ENCODE results near the gene TMEM130. TPM values are rescaled to one million over a fixed set of nuclear protein-coding genes. Genes with fewer than 3 reads are reported as not detected.

Gene TMEM130
- total RNA-seq, 2 experiments from 2014 or later: 0.39 TPM; not detected in 1

DNA sequence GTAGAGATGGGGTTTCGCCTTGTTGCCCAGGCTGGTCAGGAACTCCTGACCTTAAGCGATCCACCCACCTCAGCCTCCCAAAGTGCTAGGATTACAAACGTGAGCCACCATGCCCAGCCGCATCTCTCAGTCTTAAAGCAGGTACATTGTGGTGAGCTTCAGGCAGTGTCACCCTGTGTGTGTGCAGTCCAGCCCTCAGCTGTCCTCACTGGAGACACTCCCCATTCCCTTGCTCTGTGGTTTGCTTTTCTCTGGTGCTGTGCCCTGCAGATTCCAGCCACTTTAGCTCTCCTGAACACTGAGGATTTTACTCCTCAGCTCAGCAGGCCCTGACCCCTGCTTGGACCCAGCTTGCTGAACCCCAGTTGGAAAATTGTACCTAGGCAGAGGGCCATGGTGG lies 14.6 kb upstream of the TMEM130 start:
- Histone ChIP-seq H3K9me3 (ENCODE audit: control insufficient read depth in 1 of 2, insufficient read depth in 1 of 2, low read length in 2 of 2) (no peaks in the 10 kb centered on the region), H3K4me1 (ENCODE audit: insufficient read depth, low read length) (peaks cover 21% of the 10 kb centered on the region), H3K27ac (ENCODE audit: low read depth in 1 of 2, low read length in 2 of 2) (no peak overlapping the region), H3K27me3 (ENCODE audit: control insufficient read depth in 1 of 2, insufficient read depth in 2 of 2, low read length in 2 of 2) (no peaks in the 10 kb centered on the region), H3K4me3 (ENCODE audit: low read length) (no peak overlapping the region), H3K36me3 (ENCODE audit: insufficient read depth, low read length) (peaks cover 74% of the 10 kb centered on the region)
- intact Hi-C loops (cut with DNase I, micrococcal nuclease): loop anchor here in 1 of 2 experiments (5.0 to 10.0 kb wide), 2 partner anchors 440 to 777 kb away; partner anchors contain the start of genes ARPC1A and LMTK2
- no peak overlapping the region for H3K4me3 Mint-ChIP-seq
- no peaks in the 10 kb centered on the region for H3K9me3 Mint-ChIP-seq
- ATAC-seq (ENCODE audit: poor library complexity): no peak
- peaks cover 40% of the 10 kb centered on the region for H3K4me1 Mint-ChIP-seq (ENCODE audit: low read depth)
- ChIA-PET CTCF (no interaction called here), POLR2A (interaction anchor here (0.6 kb wide), 1 partner anchor 18 kb away, joined by 3 read pairs; no protein-coding TSS in a partner anchor)
- peaks cover 85% of the 10 kb centered on the region for H3K36me3 Mint-ChIP-seq (ENCODE audit: low read depth)
- no peak for TF ChIP-seq CTCF (IDR thresholded peaks at IDR 0.05)
- H3K27me3 Mint-ChIP-seq: no peaks in the 10 kb centered on the region
- no peak overlapping the region for H3K27ac Mint-ChIP-seq
- no peak for DNase-seq

DNA sequence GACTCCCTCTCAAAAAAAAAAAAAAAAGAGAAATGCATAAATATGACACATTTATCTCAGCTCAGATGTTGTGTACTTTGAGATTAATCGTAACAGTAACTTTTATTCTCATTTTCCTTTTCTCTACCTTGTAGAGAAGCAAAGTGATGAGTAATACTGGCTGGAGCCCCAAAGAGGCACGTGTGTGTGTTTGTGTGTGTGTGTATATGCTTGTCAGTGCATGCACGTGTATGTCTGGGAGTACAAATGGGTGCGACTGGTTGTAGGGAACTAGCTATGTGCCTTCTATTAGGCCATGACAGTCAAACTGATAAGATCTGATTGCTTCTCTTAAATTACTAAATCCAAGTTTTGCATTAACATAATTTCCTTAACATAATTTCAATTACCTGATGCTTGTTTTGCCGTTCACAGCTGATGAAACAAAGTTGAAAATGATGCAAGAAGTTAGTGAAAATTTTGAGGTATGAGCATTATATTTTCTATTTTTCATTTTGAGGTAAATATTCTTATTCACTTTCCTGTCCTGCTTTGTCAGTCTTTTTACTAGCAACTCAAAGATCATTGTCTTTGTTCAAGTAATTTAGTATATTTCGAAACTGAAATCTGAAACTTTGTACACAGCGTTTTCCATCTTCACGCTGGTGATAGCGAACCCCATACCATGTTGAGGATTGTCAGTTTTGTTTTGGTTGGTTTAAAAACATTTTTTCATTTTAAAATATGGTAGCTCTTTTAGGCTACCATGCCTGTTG lies 11.9 kb upstream of the TMEM130 start:
- peaks cover 65% of the 10 kb centered on the region for H3K36me3 Mint-ChIP-seq (ENCODE audit: low read depth)
- ChIA-PET POLR2A (interaction anchor here (0.5 kb wide), 1 partner anchor 30 kb away, joined by 5 read pairs; no protein-coding TSS in a partner anchor), CTCF (no interaction called here)
- DNase-seq (peak in 1 of 14 experiments; percentile 7), ATAC-seq (ENCODE audit: poor library complexity) (no peak)
- Histone ChIP-seq H3K36me3 (ENCODE audit: insufficient read depth, low read length) (peaks cover 51% of the 10 kb centered on the region), H3K9me3 (ENCODE audit: control insufficient read depth in 1 of 2, insufficient read depth in 1 of 2, low read length in 2 of 2) (no peaks in the 10 kb centered on the region), H3K4me1 (ENCODE audit: insufficient read depth, low read length) (peaks cover 31% of the 10 kb centered on the region), H3K4me3 (ENCODE audit: low read length) (no peak overlapping the region), H3K27me3 (ENCODE audit: control insufficient read depth in 1 of 2, insufficient read depth in 2 of 2, low read length in 2 of 2) (no peaks in the 10 kb centered on the region), H3K27ac (ENCODE audit: low read depth in 1 of 2, low read length in 2 of 2) (no peak overlapping the region)
- peak overlapping the region; percentile 76 for H3K27ac Mint-ChIP-seq
- H3K27me3 Mint-ChIP-seq: no peaks in the 10 kb centered on the region
- peaks cover 37% of the 10 kb centered on the region for H3K4me1 Mint-ChIP-seq (ENCODE audit: low read depth)
- H3K9me3 Mint-ChIP-seq: no peaks in the 10 kb centered on the region
- TF ChIP-seq CTCF (IDR thresholded peaks at IDR 0.05): no peak
- H3K4me3 Mint-ChIP-seq: peak overlapping the region; percentile 68
- intact Hi-C loops (cut with DNase I, micrococcal nuclease): loop anchor here in 1 of 2 experiments (2.0 to 10.0 kb wide), 3 partner anchors 261 to 774 kb away; partner anchors contain the start of genes ARPC1A and LMTK2

- no peaks in the 10 kb centered on the region for H3K9me3 Mint-ChIP-seq
- ATAC-seq (ENCODE audit: poor library complexity) (no peak), DNase-seq (no peak)
- H3K36me3 ChIP-seq (ENCODE audit: insufficient read depth, low read length): peaks cover 44% of the 10 kb centered on the region
- peaks cover 54% of the 10 kb centered on the region for H3K36me3 Mint-ChIP-seq (ENCODE audit: low read depth)
- H3K4me1 Mint-ChIP-seq (ENCODE audit: low read depth): peaks cover 37% of the 10 kb centered on the region
- H3K27ac ChIP-seq (ENCODE audit: low read depth in 1 of 2, low read length in 2 of 2): peak overlapping the region; percentile 29 to 87
- H3K4me3 ChIP-seq (ENCODE audit: low read length): peak overlapping the region; percentile 97
- no peak for TF ChIP-seq CTCF (IDR thresholded peaks at IDR 0.05)
- POLR2A ChIA-PET: interaction anchor here (0.8 to 2.2 kb wide), 4 partner anchors 11 to 629 kb away, joined by 3 to 16 read pairs (median 5); partner anchors contain the start of genes TECPR1 and TMEM130
- intact Hi-C loops (cut with DNase I, micrococcal nuclease): loop anchor here in 1 of 2 experiments (2.0 to 10.0 kb wide), 3 partner anchors 262 to 773 kb away; partner anchors contain the start of genes ARPC1A and LMTK2
- H3K27me3 Mint-ChIP-seq: no peaks in the 10 kb centered on the region
- no peaks in the 10 kb centered on the region for H3K27me3 ChIP-seq (ENCODE audit: control insufficient read depth in 1 of 2, insufficient read depth in 2 of 2, low read length in 2 of 2)
- H3K4me1 ChIP-seq (ENCODE audit: insufficient read depth, low read length): peaks cover 31% of the 10 kb centered on the region
- H3K27ac Mint-ChIP-seq: peak overlapping the region; percentile 97
- CTCF ChIA-PET: interaction anchor here (0.7 to 1.2 kb wide), 3 partner anchors 9 to 433 kb away, joined by 3 to 11 read pairs (median 3); no protein-coding TSS in a partner anchor
- H3K4me3 Mint-ChIP-seq: peak overlapping the region; percentile 97
- no peaks in the 10 kb centered on the region for H3K9me3 ChIP-seq (ENCODE audit: control insufficient read depth in 1 of 2, insufficient read depth in 1 of 2, low read length in 2 of 2)
Measured at GRCh38 chr7:98880485-98880884, 10.7 kb upstream of the TMEM130 start.
